GM12878 (cell line): Measurements from ENCODE around the gene RPL10A. TPM values are rescaled to one million over a fixed set of nuclear protein-coding genes. Genes with fewer than 3 reads are reported as not detected.

Experiments
- ATAC-seq: fragments of 200-7000 bp; cut with Tn5 transposase; 3 replicates; pipeline ENCODE4 v1.9.1; 2020; ENCODE audit warnings: mild to moderate bottlenecking, moderate library complexity
- BruUV-seq: library from RNA; stranded (reverse); fragments of 400-500 nt; replicated peaks from 2 replicates; lab custom pipeline; 2021; lab: Mats Ljungman, UMichigan
- CTCF ChIA-PET: fragments of 300-600 bp; sonication (Branson Sonifier 250); formaldehyde crosslinking; extraction: SDS; loops from one replicate; lab custom pipeline; 2021; ENCODE audit warnings: inconsistent platforms; lab: Yijun Ruan, JAX
- POLR2A ChIA-PET: fragments of 350-600 bp; formaldehyde crosslinking; extraction: SDS; loops from one replicate; lab custom pipeline; 2021; ENCODE audit warnings: inconsistent platforms; lab: Charles Lee
- RAD21 ChIA-PET: fragments of 300-600 bp; sonication (Branson Sonifier 250); formaldehyde crosslinking; loops from one replicate; lab custom pipeline; 2023; ENCODE audit warnings: antibody characterized with exemption; ENCODE audit not compliant: unreplicated experiment; lab: Charles Lee
- SMC1A ChIA-PET: fragments of 300-600 bp; sonication (Branson Sonifier 250); formaldehyde crosslinking; loops from one replicate; lab custom pipeline; 2023; ENCODE audit not compliant: unreplicated experiment, uncharacterized antibody; lab: Charles Lee
- DNase-seq: peaks from one replicate; pipeline ENCODE4 v3.0.0-alpha.2; 2011; ENCODE audit warnings: low read depth, low spot score
- FAIRE-seq: peaks from 3 replicates; lab custom pipeline; 2011; peaks lifted over from hg19 to GRCh38; lab: Jason Lieb, UNC
- H2AFZ ChIP-seq: 2 replicates; pipeline ENCODE4 v1.6.0; 2011; ENCODE audit warnings: low read depth, low read length, control low read depth; ENCODE audit not compliant: control insufficient read depth
- H3K27ac ChIP-seq: 2 replicates; pipeline ENCODE4 v1.5.1; 2011; ENCODE audit warnings: control low read depth; ENCODE audit not compliant: control insufficient read depth, insufficient read depth
- H3K27me3 ChIP-seq, 2 experiments: replicated peaks in 1 of 2; 2 replicates each; pipeline versions ENCODE4 v1.6.0 to v1.6.1; 2011; ENCODE audit warnings: low read length in 1 of 2; ENCODE audit not compliant: control insufficient read depth in 2 of 2, insufficient read depth in 2 of 2
- H3K36me3 ChIP-seq, 2 experiments: 2 replicates each; pipeline ENCODE4 v1.5.1; 2011; ENCODE audit warnings: low read length in 1 of 2; ENCODE audit not compliant: control insufficient read depth in 2 of 2, insufficient read depth in 2 of 2
- H3K4me1 ChIP-seq: 2 replicates; pipeline ENCODE4 v1.6.1; 2011; ENCODE audit warnings: mild to moderate bottlenecking, low read length, moderate library complexity, mixed read lengths; ENCODE audit not compliant: control insufficient read depth, insufficient read depth
- H3K4me2 ChIP-seq: 2 replicates; pipeline ENCODE4 v1.6.0; 2011; ENCODE audit warnings: control low read depth; ENCODE audit not compliant: control insufficient read depth, insufficient read depth
- H3K4me3 ChIP-seq: fragments of 200-600 bp; sonication (generic); 2 replicates; pipeline ENCODE4 v1.5.1; 2016
- H3K79me2 ChIP-seq: 2 replicates; pipeline ENCODE4 v1.6.0; 2011; ENCODE audit warnings: low read length; ENCODE audit not compliant: control insufficient read depth, insufficient read depth
- H3K9ac ChIP-seq: 2 replicates; pipeline ENCODE4 v1.8.0; 2011; ENCODE audit warnings: low read length, control low read depth, mixed read lengths; ENCODE audit not compliant: control insufficient read depth, insufficient read depth
- H3K9me3 ChIP-seq: replicated peaks from 3 replicates; pipeline ENCODE4 v1.5.1; 2011; ENCODE audit warnings: mild to moderate bottlenecking, low read length; ENCODE audit not compliant: control insufficient read depth, insufficient read depth
- H4K20me1 ChIP-seq: 2 replicates; pipeline ENCODE4 v1.6.0; 2011; ENCODE audit not compliant: control insufficient read depth, insufficient read depth
- ATF2 ChIP-seq: IDR thresholded peaks from 2 replicates; pipeline ENCODE4 v1.6.1; 2012; ENCODE audit warnings: low read length, inconsistent platforms
- ATF7 ChIP-seq: fragments of 450-650 bp; IDR thresholded peaks from 2 replicates; pipeline ENCODE4 v1.6.1; 2016; ENCODE audit warnings: low read depth, mild to moderate bottlenecking
- CHD2 ChIP-seq: IDR thresholded peaks from 2 replicates; pipeline ENCODE4 v1.6.1; 2011; ENCODE audit warnings: low read depth, low read length, improper control_type of control experiment, borderline replicate concordance
- E2F4 ChIP-seq: IDR thresholded peaks from 2 replicates; pipeline ENCODE4 v1.6.1; 2012; ENCODE audit warnings: low read depth, low read length, improper control_type of control experiment
- HDAC6 ChIP-seq: fragments of 200-600 bp; sonication (generic); IDR thresholded peaks from one replicate; pipeline ENCODE4 v1.8.0; 2017; ENCODE audit warnings: antibody characterized with exemption; ENCODE audit not compliant: unreplicated experiment
- MTA2 ChIP-seq: fragments of 450-650 bp; IDR thresholded peaks from 2 replicates; pipeline ENCODE4 v1.6.1; 2016; ENCODE audit warnings: low read depth, mild to moderate bottlenecking, moderate library complexity
- PAX8 ChIP-seq: fragments of 450-650 bp; IDR thresholded peaks from 2 replicates; pipeline ENCODE4 v1.6.1; 2017; ENCODE audit warnings: mild to moderate bottlenecking, moderate library complexity
- PML ChIP-seq: IDR thresholded peaks from 2 replicates; pipeline ENCODE4 v1.6.1; 2012; ENCODE audit warnings: low read length, inconsistent platforms
- RAD51 ChIP-seq: fragments of 450-650 bp; IDR thresholded peaks from 2 replicates; pipeline ENCODE4 v1.6.1; 2016; ENCODE audit warnings: moderate library complexity, mild to moderate bottlenecking, inconsistent platforms
- RELB ChIP-seq: fragments of 450-650 bp; IDR thresholded peaks from 2 replicates; pipeline ENCODE4 v1.6.1; 2017; ENCODE audit warnings: low read depth, mild to moderate bottlenecking, moderate library complexity
- SIN3A ChIP-seq: IDR thresholded peaks from 2 replicates; pipeline ENCODE4 v1.6.1; 2012; ENCODE audit warnings: low read depth, low read length, improper control_type of control experiment
- SIX5 ChIP-seq: IDR thresholded peaks from 2 replicates; pipeline ENCODE4 v1.6.1; 2011; ENCODE audit warnings: mild to moderate bottlenecking, low read depth, low read length, moderate library complexity; ENCODE audit not compliant: severe bottlenecking
- SMC3 ChIP-seq: IDR thresholded peaks from 2 replicates; pipeline ENCODE4 v1.6.1; 2011; ENCODE audit warnings: low read length, improper control_type of control experiment, borderline replicate concordance
- SUPT20H ChIP-seq: IDR thresholded peaks from 2 replicates; pipeline ENCODE4 v1.6.1; 2011; ENCODE audit warnings: low read depth, mild to moderate bottlenecking, low read length, moderate library complexity, borderline replicate concordance; ENCODE audit not compliant: control insufficient read depth
- TCF12 ChIP-seq: IDR thresholded peaks from 2 replicates; pipeline ENCODE4 v1.6.1; 2011; ENCODE audit warnings: low read depth, mild to moderate bottlenecking, low read length
- WRNIP1 ChIP-seq: IDR thresholded peaks from 2 replicates; pipeline ENCODE4 v1.6.1; 2011; ENCODE audit warnings: low read depth, low read length, improper control_type of control experiment, borderline replicate concordance
- YBX1 ChIP-seq: fragments of 450-650 bp; IDR thresholded peaks from 2 replicates; pipeline ENCODE4 v1.6.1; 2016; ENCODE audit warnings: antibody characterized with exemption
- ZNF384 ChIP-seq: IDR thresholded peaks from 2 replicates; pipeline ENCODE4 v1.6.1; 2012; ENCODE audit warnings: low read depth, mild to moderate bottlenecking, low read length, improper control_type of control experiment, borderline replicate concordance
- WGBS: methylation state at CpG from one replicate; pipeline ENCODE4 v1.1.6; 2016; ENCODE audit warnings: low lambda C conversion rate; ENCODE audit not compliant: insufficient replicate concordance, insufficient coverage; ENCODE audit errors: missing lambda C conversion rate; 5-methylcytosine and 5-hydroxymethylcytosine counted together
- in situ Hi-C: fragments of 300-500 bp; cut with MboI; formaldehyde crosslinking; loops from 9 replicates; pipeline ENCODE4 v1.14.3; 2018; ENCODE audit warnings: mixed read lengths
- intact Hi-C: fragments of 100-400 bp; cut with micrococcal nuclease; formaldehyde crosslinking; loops from one replicate; pipeline ENCODE4 v1.14.2; 2022; ENCODE audit not compliant: unreplicated experiment
- polyA plus RNA-seq, 11 experiments: library from polyadenylated mRNA; depleted of rRNA in 4 of 11; unstranded in 6 of 11; stranded (reverse) in 5 of 11; fragments of >200 nt; fragmentation: Nextera tagmentation in 4 of 11; fragmentation: Illumina TruSeq in 1 of 11; extraction: Ambion mirVana in 4 of 11; extraction: Trizol in 1 of 11; gene quantifications; 1 replicate in 1 of 11; 2 replicates in 10 of 11; pipeline versions ENCODE4 v1.2.1 to v1.2.3, GENCODE V29; 2011 to 2016; ENCODE audit warnings: inconsistent platforms in 2 of 11, missing spikeins in 2 of 11, low read depth in 1 of 11
- total RNA-seq, 4 experiments: library from RNA; depleted of rRNA in 3 of 4; stranded (reverse); fragments of >200 nt in 3 of 4; fragmentation: Illumina TruSeq in 1 of 4; extraction: Trizol in 1 of 4; gene quantifications; 2 replicates each; pipeline versions ENCODE4 v1.2.1 to v1.2.3, GENCODE V29; 2013 to 2021

RPL10A gene
- total and polyA plus RNA-seq, 10 of the 15 experiments (the other 5 are each of a cell fraction or from before 2014, with no cell fraction given): 833 to 4,029 (median 2,795) TPM

DNA sequence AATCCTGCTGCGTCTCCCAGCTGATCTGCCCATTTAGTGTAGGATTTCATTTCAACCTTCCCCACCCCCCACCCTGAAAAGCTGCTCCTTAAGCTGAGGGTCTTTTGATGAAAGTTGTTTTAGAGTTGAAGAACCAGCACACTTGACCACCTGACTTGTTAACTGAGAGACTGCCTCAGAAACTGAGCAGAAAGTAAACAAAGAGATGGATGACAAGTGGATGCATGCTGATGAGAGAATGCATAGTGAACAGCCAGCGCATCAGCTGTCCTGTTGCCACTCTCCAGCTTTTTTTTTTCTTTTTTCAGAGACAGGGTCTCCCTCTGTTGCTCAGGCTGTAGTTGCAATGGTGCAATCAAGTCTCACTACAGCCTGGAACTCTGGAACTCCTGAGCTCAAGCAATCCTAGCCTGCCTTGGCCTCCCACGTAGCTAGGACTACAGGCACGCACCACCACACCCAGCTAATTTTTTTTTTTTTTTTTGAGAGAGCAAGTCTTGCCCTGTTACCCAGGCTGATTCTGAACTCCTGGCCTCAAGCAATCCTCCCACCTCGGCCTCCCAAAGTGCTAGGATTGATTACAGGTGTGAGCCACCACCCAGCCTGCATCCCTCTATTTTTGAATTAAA is 9.5 kb downstream of the RPL10A start:
- peaks cover 2 to 7% of the 10 kb centered on the region in 2 experiments; a peak in 2 of 4 replicates for H3K36me3 ChIP-seq
- H3K27me3 ChIP-seq: no peaks in the 10 kb centered on the region; a peak in 1 of 4 replicates
- H4K20me1 ChIP-seq: no peaks in the 10 kb centered on the region
- in situ Hi-C loops (no loop called here), intact Hi-C loops (no loop called here)
- WGBS: 56% methylated on average over 5 of the region's 5 CpGs
- CTCF ChIA-PET: interaction anchor here (0.6 to 0.9 kb wide), 2 partner anchors 9 to 134 kb away, joined by 4 to 5 read pairs; no protein-coding TSS in a partner anchor
- DNase-seq: no peak
- no peak overlapping the region for H3K9ac ChIP-seq
- H3K79me2 ChIP-seq: no peaks in the 10 kb centered on the region
- RAD21 ChIA-PET: no interaction called here
- BruUV-seq: no TSS peak
- SMC1A ChIA-PET: no interaction called here
- H3K4me3 ChIP-seq: no peak overlapping the region
- no peaks in the 10 kb centered on the region for H3K4me1 ChIP-seq
- H2AFZ ChIP-seq: no peak overlapping the region
- POLR2A ChIA-PET: interaction anchor here (1.0 kb wide), 1 partner anchor 10 kb away, joined by 3 read pairs; the partner anchor contains the start of gene RPL10A
- no peaks in the 10 kb centered on the region for H3K9me3 ChIP-seq
- TF ChIP-seq MTA2 (no peak), ZNF384 (no peak), RAD51 (no peak), PML (no peak), HDAC6 (no peak), CHD2 (no peak), TCF12 (no peak), ATF2 (no peak), SIX5 (no peak), ATF7 (no peak), YBX1 (no peak), E2F4 (no peak), PAX8 (no peak), WRNIP1 (no peak), SIN3A (no peak), SMC3 (no peak), SUPT20H (no peak), RELB (no peak)
- no peak for FAIRE-seq
- no peak for ATAC-seq
- H3K27ac ChIP-seq: no peak overlapping the region
- H3K4me2 ChIP-seq: no peak overlapping the region
